ENCODE results near the gene TOMM7.
"Not testable (repeated sequence)": the region's sequence is repeated elsewhere in the genome, so short reads cannot be mapped to it uniquely, and the experiment has no call there.

The TOMM7 gene

DNA sequence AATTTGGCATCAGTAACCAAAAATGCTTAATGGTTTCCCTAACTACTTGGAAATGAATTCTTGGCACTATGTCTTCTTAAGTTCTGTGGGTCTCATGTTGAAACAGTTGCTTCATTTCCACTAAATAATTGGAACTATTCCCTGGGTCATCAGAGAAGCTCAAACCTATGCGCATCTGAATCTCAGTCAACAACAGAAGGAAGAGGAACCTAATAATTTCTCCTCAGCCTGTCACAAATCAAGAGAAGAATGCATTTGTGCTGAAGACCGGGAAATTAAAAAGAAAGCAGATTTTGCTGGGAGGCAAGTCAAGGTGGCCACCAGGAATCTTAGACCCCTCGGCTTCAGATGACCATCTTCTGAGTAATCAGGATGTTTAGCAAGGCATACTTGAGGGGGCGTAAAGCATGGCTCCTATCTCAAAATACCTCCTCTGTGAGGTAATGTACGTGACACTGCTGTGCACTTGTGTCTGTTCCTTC lies 41.4 kb downstream of the TOMM7 start:
- DNase-seq = no peak

DNA sequence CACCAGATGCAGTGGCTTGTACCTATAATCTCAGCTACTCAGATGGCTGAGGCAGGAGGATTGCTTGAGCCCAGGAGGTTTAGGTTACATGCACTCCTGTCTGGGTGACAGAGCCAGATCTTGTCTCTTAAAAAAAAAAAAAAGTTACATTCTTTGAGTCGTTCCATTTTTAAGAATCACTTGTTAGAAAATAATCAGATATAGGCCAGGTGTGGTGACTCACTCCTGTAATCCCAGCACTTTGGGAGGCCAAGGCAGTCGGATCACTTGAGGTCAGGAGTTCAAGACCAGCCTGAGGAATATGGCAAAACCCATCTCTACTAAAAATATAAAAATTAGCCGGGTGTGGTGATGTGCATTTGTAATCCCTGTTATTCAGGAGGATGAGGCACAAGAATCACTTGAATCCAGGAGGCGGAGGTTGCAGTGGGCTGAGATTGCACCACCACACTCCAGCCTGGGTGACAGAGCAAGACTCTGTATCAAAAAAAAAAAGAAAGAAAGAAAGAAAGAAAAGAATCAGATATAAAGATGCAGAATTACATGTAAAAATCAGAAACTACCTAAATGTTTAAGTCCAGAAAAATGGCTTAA lies 42.8 kb downstream of the TOMM7 start:
- DNase-seq = not testable (repeated sequence)

DNA sequence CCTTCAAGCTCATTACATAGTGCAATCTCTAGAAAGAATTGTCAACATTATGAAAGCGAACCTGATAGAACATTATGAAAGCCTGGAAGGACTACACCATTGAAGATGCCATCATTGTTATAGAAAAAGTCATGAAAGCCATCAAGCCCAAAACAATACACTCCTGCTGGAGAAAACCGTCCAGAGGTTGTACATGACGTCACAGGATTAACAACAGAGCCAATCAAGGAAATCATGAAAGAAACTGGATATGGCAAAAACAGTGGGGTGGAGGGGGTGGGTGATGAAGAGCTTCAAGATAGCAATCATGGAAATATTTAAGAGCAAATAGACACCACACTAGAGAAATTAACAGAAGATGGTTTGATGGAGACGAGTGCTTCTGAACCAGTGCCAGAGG lies 45.7 kb downstream of the TOMM7 start:
- no peak for DNase-seq

DNA sequence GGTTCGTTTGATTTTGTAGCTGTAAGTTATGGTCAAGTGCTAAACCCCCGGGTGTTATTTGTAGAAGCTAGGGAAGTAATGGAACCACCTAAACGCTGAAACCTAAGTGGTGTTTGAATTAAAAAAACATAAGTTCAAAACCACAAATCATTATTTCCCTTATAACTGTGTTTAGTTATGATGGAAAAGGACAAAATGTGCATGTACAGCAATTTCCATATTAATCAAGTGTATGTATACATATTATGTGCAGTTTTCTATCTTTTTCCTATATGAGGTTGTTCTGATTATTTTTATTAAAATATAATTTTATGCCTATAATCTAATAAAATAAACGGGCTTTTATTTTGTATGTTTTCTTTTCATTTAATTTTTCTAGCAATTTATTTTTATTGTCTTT lies 49.8 kb downstream of the TOMM7 start:
- DNase-seq = no peak

DNA sequence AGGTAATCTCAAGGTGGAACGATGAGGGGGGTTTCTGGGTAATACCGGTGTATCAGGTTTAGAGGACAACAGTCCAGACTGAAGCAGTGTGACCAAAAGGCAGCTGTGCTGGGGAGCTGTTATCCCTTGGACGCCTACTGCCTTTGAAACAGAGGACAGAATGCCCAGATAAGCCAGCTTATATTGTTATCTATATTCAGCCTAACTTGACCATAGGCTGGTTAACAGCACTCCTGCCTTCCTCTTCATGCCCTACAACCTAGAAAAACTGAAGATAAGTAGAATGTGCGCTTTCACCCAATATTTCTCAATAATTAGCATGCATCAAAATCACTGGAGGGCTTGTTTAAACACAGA lies 50.8 kb downstream of the TOMM7 start:
- DNase-seq = no peak

DNA sequence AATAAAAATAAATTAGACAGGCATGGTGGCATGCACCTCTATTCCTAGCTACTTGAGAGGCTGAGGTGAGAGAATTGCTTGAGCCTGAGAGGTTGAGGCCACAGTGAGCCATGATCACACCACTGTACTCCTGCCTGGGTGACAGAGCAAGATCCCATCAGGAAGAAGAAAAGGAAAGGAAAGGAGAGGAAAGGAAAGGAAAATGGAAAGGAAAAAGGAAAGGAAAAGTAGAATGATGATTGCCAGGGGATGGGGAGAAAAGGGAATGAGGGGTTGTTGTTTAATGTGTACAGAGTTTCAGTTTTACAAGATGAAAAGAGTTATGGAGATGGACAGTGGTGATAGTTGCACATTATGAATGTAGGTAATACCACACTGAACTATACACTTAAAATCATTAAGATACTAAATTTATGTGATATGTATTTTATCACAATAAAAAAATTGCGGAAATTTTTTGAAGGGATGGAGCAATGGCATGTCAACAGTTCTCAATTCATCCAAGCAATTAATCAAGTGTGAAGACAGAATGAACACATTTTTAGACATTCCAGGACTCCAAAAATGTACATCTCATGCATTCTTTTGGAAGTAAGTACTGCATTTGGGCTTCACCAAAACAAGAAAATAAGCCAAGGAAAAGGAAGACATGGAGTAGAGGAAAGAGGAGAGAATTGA lies 51.3 kb downstream of the TOMM7 start:
- DNase-seq = no peak

DNA sequence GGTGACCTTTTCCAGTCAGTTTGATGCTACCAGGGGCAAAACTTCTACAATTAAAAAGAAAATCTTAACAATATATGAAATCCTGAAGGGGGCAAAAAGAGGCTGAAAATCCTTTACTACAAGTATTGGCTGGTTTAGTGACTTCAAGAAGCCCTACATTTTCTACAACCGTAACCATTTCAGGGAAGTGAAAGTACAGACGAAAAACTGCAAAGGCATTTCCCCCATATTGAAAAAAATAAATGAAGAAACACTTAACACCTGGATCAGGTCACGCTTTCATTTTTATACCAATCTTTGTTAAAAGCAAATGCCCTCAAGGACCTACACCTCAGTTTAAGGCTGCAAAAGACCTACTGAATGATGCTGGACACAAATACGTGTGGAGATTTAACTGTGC lies 57.0 kb downstream of the TOMM7 start:
- DNase-seq = no peak

All from stimulated activated CD4-positive, alpha-beta T cell treated with anti-CD3 and anti-CD28 coated beads, Interleukin-4, amount 100 ng/mL, for 4 hours (primary cell).